GM18526 (cell line): ENCODE measurements around the gene ZNF527.

Experiments used
- POLR2A ChIP-seq: IDR thresholded peaks from 3 replicates; pipeline ENCODE4 v1.6.1; 2011; ENCODE audit not compliant: insufficient read length; ENCODE audit errors: extremely low read depth

ZNF527 gene

DNA sequence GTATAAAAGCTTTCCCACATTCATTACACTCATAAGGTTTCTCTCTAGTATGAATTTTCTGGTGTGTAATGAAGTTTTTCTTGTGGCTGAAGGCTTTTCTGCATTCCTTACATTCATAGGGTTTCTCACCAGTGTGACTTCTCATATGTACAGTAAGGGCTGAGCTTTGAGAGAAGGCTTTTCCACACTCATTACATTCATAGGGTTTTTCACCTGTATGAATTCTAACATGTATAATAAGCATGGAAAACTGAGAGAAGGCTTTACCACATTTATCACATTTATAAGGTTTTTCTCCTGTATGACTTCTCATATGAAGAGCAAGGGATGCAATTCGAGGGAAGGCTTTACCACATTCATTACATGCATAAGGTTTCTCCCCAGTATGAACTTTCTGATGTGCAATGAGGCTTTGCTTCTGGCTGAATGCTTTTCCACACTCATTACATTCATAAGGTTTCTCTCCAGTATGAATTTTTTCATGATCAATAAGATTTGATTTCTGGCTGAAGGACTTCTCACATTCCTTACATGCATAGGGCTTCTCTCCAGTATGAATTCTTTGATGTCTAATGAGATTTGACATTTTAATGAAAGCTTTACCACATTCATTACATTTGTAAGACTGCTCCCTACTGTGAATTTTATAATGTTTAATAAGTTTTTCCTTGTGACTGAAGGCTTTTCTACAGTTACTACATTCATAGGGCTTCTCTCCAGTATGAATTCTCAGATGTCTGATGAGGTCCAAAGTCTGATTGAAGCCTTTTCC is 42.6 kb downstream of the ZNF527 start:
- no peak for TF ChIP-seq POLR2A
